CD4-positive, alpha-beta T cell (primary cell): ENCODE results near the gene STXBP2. TPM values are rescaled to one million over a fixed set of nuclear protein-coding genes. Genes with fewer than 3 reads are reported as not detected.

Source experiments
- ATAC-seq: fragments of 200-7000 bp; cut with Tn5 transposase; one replicate; pipeline ENCODE4 v1.10.0; 2022; ENCODE audit warnings: mild to moderate bottlenecking; ENCODE audit not compliant: poor library complexity
- CTCF ChIA-PET: fragments of 350-600 bp; sonication (Branson Sonifier 250); formaldehyde crosslinking; loops from one replicate; lab custom pipeline; 2021; ENCODE audit warnings: antibody characterized with exemption, inconsistent platforms; lab: Charles Lee
- POLR2A ChIA-PET: fragments of 350-600 bp; sonication (Branson Sonifier 250); formaldehyde crosslinking; loops from one replicate; lab custom pipeline; 2021; ENCODE audit warnings: antibody characterized with exemption, inconsistent platforms; lab: Charles Lee
- DNase-seq, 14 experiments: peaks; one replicate each; pipeline ENCODE4 v3.0.0-alpha.2; 2013 to 2020; ENCODE audit warnings: mixed read lengths in 2 of 14
- H3K27ac ChIP-seq, 2 donors: one replicate each; pipeline versions ENCODE4 v1.5.1 to v1.7.0; 2013; ENCODE audit warnings: low read length in 2 of 2, low read depth in 1 of 2, mild to moderate bottlenecking in 1 of 2
- H3K27me3 ChIP-seq, 2 experiments: 1 replicate in 1 of 2; 2 replicates in 1 of 2; pipeline versions ENCODE4 v1.6.1 to v1.7.0; 2013; ENCODE audit warnings: low read length in 2 of 2, control low read depth in 1 of 2, mild to moderate bottlenecking in 1 of 2, moderate library complexity in 1 of 2; ENCODE audit not compliant: insufficient read depth in 2 of 2, control insufficient read depth in 1 of 2
- H3K36me3 ChIP-seq: one replicate; pipeline ENCODE4 v1.6.1; 2013; ENCODE audit warnings: low read length, control low read depth; ENCODE audit not compliant: insufficient read depth
- H3K4me1 ChIP-seq: one replicate; pipeline ENCODE4 v1.6.1; 2013; ENCODE audit warnings: low read length, control low read depth; ENCODE audit not compliant: insufficient read depth
- H3K4me3 ChIP-seq: one replicate; pipeline ENCODE4 v1.5.1; 2013; ENCODE audit warnings: mild to moderate bottlenecking, low read length, moderate library complexity
- H3K9me3 ChIP-seq, 2 experiments: 1 replicate in 1 of 2; 2 replicates in 1 of 2; pipeline versions ENCODE4 v1.6.1 to v1.7.0; 2013; ENCODE audit warnings: low read length in 2 of 2, mild to moderate bottlenecking in 2 of 2, control low read depth in 1 of 2, moderate library complexity in 1 of 2; ENCODE audit not compliant: control insufficient read depth in 1 of 2, insufficient read depth in 1 of 2
- H3K27ac Mint-ChIP-seq: one replicate; pipeline ENCODE4 v1.8.0; 2020; ENCODE audit warnings: mixed read lengths
- H3K27me3 Mint-ChIP-seq: one replicate; pipeline ENCODE4 v1.8.0; 2021; ENCODE audit warnings: mixed read lengths
- H3K36me3 Mint-ChIP-seq: one replicate; pipeline ENCODE4 v1.8.0; 2021; ENCODE audit warnings: low read depth, mixed read lengths
- H3K4me1 Mint-ChIP-seq: one replicate; pipeline ENCODE4 v1.8.0; 2021; ENCODE audit warnings: low read depth, mixed read lengths
- H3K4me3 Mint-ChIP-seq: one replicate; pipeline ENCODE4 v1.8.0; 2020; ENCODE audit warnings: mild to moderate bottlenecking, mixed read lengths
- H3K9me3 Mint-ChIP-seq: one replicate; pipeline ENCODE4 v1.8.0; 2020; ENCODE audit warnings: mixed read lengths
- intact Hi-C, 2 experiments: fragments of 100-400 bp; cut with DNase I in 1 of 2; cut with micrococcal nuclease in 1 of 2; formaldehyde crosslinking; loops; one replicate each; pipeline versions ENCODE4 v1.15.1 to v1.9.0; 2023 to 2025; cut with DNase I, micrococcal nuclease
- total RNA-seq, 174 experiments: library from RNA in 2 of 174; stranded (reverse) in 2 of 174; gene quantifications; one replicate each; pipeline ENCODE4 v1.2.3 and lab custom pipeline; 2021 to 2026
- TF ChIP-seq, protein P1 (sequence below): fragments of 200-600 bp; IDR thresholded peaks from one replicate; pipeline ENCODE4 v1.8.0; 2022; ENCODE audit warnings: antibody characterized with exemption, mild to moderate bottlenecking

STXBP2 gene
- total RNA-seq, 2 experiments from 2014 or later, result 234 to 241 TPM

- H3K27ac Mint-ChIP-seq, result peak overlapping the region; percentile 72
- Histone ChIP-seq H3K4me3 (no peak overlapping the region), H3K9me3 (no peaks in the 10 kb centered on the region), H3K4me1 (peaks cover 28% of the 10 kb centered on the region), H3K27ac (peak overlapping the region in 1 of 2 donors; percentile 30), H3K36me3 (no peaks in the 10 kb centered on the region), H3K27me3 (no peaks in the 10 kb centered on the region)
- TF ChIP-seq, protein P1, sequence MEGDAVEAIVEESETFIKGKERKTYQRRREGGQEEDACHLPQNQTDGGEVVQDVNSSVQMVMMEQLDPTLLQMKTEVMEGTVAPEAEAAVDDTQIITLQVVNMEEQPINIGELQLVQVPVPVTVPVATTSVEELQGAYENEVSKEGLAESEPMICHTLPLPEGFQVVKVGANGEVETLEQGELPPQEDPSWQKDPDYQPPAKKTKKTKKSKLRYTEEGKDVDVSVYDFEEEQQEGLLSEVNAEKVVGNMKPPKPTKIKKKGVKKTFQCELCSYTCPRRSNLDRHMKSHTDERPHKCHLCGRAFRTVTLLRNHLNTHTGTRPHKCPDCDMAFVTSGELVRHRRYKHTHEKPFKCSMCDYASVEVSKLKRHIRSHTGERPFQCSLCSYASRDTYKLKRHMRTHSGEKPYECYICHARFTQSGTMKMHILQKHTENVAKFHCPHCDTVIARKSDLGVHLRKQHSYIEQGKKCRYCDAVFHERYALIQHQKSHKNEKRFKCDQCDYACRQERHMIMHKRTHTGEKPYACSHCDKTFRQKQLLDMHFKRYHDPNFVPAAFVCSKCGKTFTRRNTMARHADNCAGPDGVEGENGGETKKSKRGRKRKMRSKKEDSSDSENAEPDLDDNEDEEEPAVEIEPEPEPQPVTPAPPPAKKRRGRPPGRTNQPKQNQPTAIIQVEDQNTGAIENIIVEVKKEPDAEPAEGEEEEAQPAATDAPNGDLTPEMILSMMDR, result no peak
- ChIA-PET CTCF (interaction anchor here (1.3 to 3.8 kb wide), 2 partner anchors 23 kb away, joined by 9 to 16 read pairs; partner anchors contain the start of gene TRAPPC5), POLR2A (interaction anchor here (0.7 to 1.2 kb wide), 3 partner anchors 23 to 126 kb away, joined by 3 to 6 read pairs (median 3); partner anchors contain the start of genes PCP2 and TRAPPC5)
- no peaks in the 10 kb centered on the region for H3K9me3 Mint-ChIP-seq
- no peaks in the 10 kb centered on the region for H3K27me3 Mint-ChIP-seq
- intact Hi-C loops, result loop anchor here in 1 of 2 experiments (10.0 kb wide), 1 partner anchor 552 kb away; no protein-coding TSS in a partner anchor
- peak in 4 of 14 experiments; percentile 19 to 73 (median 44) for DNase-seq
- no peaks in the 10 kb centered on the region for H3K36me3 Mint-ChIP-seq
- H3K4me3 Mint-ChIP-seq, result no peak overlapping the region
- H3K4me1 Mint-ChIP-seq, result peaks cover 21% of the 10 kb centered on the region
- ATAC-seq, result no peak
Measured at GRCh38 chr19:7657131-7657751, 20.3 kb downstream of the STXBP2 start.

GRCh38 chr19:7658219-7658686 lies 21.3 kb downstream of the STXBP2 start:
- H3K27me3 ChIP-seq, result no peaks in the 10 kb centered on the region
- DNase-seq (peak in 6 of 14 experiments; percentile 27 to 76 (median 60)), ATAC-seq (peak; percentile 95)
- Mint-ChIP-seq H3K9me3 (no peaks in the 10 kb centered on the region), H3K4me1 (peaks cover 14% of the 10 kb centered on the region), H3K27ac (peak overlapping the region; percentile 72), H3K27me3 (no peaks in the 10 kb centered on the region), H3K4me3 (peak overlapping the region; percentile 70), H3K36me3 (no peaks in the 10 kb centered on the region)
- POLR2A ChIA-PET, result interaction anchor here (0.8 to 1.2 kb wide), 2 partner anchors 25 to 31 kb away, joined by 3 read pairs; partner anchors contain the start of gene PCP2
- TF ChIP-seq, protein P1, result no peak
- peak overlapping the region; percentile 40 for H3K4me3 ChIP-seq
- H3K36me3 ChIP-seq, result no peaks in the 10 kb centered on the region
- H3K27ac ChIP-seq, result peak overlapping the region in 1 of 2 donors; percentile 52
- H3K9me3 ChIP-seq, result no peaks in the 10 kb centered on the region
- intact Hi-C loops, result loop anchor here in 1 of 2 experiments (10.0 kb wide), 1 partner anchor 553 kb away; no protein-coding TSS in a partner anchor
- peaks cover 20% of the 10 kb centered on the region for H3K4me1 ChIP-seq
- CTCF ChIA-PET, result interaction anchor here (1.0 to 1.4 kb wide), 3 partner anchors 22 to 141 kb away, joined by 3 to 9 read pairs (median 3); partner anchors contain the start of gene TRAPPC5

- ChIA-PET POLR2A (no interaction called here), CTCF (interaction anchor here (0.7 kb wide), 1 partner anchor 503 kb away, joined by 3 read pairs; no protein-coding TSS in a partner anchor)
- intact Hi-C loops, result no loop called here
- Mint-ChIP-seq H3K4me3 (no peak overlapping the region), H3K27ac (no peak overlapping the region), H3K4me1 (peaks cover 13% of the 10 kb centered on the region), H3K9me3 (no peaks in the 10 kb centered on the region), H3K27me3 (peaks cover 3% of the 10 kb centered on the region), H3K36me3 (no peaks in the 10 kb centered on the region)
- Histone ChIP-seq H3K4me3 (no peak overlapping the region), H3K4me1 (peaks cover 20% of the 10 kb centered on the region), H3K27me3 (no peaks in the 10 kb centered on the region), H3K36me3 (no peaks in the 10 kb centered on the region), H3K27ac (no peak overlapping the region), H3K9me3 (no peaks in the 10 kb centered on the region)
- TF ChIP-seq, protein P1, result no peak
- DNase-seq (no peak), ATAC-seq (no peak)
Measured at GRCh38 chr19:7661744-7662538, 25.0 kb downstream of the STXBP2 start.
